A172 (cell line): ENCODE measurements around the gene UGT2A3. TPM values are rescaled to one million over a fixed set of nuclear protein-coding genes. Genes with fewer than 3 reads are reported as not detected.
"Not testable (repeated sequence)": the region's sequence is repeated elsewhere in the genome, so short reads cannot be mapped to it uniquely, and the experiment has no call there.

Experiments
- DNase-seq: peaks from one replicate; pipeline ENCODE4 v3.0.0-alpha.2; 2015; ENCODE audit warnings: low spot score
- total RNA-seq: library from RNA; depleted of rRNA; stranded (reverse); fragments of >200 nt; shearing (Covaris generic); gene quantifications from 2 replicates; pipeline ENCODE4 v1.2.3, GENCODE V29; 2014; rRNA removed

Gene UGT2A3
- total RNA-seq = not detected in 2 replicates

DNA sequence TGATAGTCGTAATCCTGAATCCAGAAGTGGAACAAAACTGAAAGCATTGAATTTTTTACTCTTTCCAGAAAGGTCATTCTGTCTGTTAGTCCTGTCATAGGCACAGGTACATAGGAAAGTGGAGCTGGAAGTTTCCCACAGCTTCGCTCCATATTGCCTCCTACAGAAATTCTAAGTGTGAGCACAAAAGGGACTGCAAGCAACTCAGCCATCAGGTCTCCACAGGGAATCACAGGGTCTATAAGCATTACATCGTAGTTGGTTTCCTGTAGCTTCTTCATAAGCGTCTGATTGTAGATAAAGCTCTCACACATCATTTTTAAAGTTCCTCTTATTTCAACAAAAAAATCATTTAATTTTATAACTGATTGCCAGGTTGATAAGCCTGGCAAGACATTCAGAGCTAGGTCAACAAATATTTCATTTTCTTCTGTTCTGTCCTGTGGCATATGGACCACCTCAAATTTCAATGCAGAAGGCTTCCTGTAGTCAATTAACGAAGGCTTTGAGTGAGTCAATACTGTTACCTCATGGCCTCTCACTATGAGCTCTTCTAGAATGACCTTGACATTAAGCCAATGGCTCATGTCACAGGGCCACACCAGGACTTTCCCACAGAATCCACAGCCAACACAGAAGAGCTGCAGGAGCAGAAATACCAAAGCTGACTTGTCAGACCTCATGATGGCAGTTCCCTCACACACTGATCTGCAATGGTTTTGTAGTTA lies at the start of gene UGT2A3:
Gene UGT2A3 (minus strand): TSS at position 727 of the 728 bp plus-strand sequence. CDS start 44 bp downstream, at position 683.
- no peak for DNase-seq

DNA sequence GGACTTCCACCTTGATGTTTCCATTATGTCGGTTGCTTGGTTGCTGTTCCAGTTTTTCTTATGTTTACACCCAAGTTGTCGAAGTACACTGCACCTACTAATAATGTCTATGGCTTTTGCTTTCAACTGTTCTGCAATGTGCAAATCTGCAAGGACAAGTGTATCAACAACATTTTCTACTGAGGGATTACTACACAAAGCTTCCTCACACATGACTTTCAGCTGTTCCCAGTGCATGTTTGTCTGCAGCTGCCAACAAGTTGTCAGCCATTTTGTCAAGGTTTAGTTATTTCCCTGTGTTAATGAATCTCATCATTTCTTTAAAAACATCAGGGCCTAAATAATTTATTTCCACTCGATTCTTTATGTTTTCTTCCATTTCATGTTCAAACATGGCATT lies 45.4 kb upstream of the UGT2A3 start:
- no peak for DNase-seq

DNA sequence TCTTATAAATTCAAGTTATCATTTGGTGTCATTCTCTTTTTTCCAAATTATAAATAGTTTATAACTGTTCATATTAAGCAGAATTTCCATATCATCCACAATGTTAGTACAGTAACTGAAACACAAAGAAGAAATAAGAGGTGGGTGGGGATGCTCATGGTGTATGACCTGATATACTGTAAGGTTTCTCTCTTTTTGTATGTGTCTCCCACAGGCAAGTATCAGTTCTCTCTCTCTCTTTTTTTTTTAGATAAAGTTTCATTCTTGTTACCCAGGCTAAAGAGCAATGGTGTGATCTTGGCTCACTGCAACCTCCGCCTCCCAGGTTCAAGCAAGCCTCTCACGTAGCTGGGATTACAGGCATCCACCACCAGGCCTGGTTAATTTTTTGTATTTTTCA lies 43.7 kb upstream of the UGT2A3 start:
- no peak for DNase-seq

DNA sequence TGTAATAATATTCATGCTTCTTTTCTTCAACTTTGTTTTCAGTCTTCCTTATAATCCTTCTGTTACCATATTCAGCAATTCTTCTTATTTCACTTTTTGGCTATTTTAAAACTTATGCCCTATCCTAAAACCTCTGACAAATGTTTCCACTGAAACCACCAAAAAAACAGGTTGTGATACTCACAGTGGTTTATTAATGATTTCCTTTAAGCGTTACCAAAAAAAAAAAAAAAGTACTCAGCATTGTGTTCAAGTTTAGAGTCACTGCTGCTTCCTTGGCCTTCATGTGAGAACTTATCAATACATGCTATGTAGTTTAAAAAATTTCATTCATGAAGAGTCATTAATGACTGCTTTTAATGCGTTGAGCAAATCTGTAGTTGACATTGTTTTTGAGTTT lies 35.4 kb upstream of the UGT2A3 start:
- DNase-seq = no peak

DNA sequence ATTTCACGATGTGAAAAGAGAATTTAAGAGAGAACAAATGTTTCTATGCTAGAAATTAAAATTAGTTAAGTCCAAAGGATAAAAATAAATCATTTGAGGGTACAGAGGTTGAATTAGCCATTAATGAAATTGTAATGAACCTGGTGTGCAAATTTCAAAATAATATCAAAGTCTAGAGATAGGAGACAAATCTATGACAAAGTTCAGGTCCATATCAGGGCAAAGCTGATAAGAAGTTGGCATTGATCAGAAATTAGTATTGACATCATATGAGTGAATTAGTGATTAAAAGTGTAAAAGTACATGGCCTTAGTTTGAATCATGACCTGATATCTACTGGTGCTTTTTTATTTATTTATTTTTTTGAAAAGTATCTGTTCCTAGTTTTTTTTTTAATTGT lies 33.8 kb upstream of the UGT2A3 start:
- DNase-seq = no peak

DNA sequence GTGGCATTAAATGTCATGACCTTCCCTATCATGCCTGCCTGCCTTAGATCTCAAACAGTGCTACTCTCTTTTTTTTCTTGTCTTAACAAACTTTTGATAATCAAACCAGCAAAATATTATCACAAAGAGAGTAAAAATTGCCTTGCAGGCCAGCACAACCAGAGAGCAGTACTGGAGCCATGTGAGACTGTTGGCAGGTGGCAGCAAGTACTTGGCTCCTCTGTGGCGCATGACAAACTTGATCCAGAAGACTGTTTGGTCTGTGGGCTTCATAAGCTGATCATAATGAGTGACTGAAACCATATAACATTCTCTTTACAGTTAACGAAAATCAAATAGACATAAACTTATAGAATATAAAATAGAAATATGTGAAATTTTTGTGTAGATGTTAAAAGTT lies 33.3 kb upstream of the UGT2A3 start:
- no peak for DNase-seq

DNA sequence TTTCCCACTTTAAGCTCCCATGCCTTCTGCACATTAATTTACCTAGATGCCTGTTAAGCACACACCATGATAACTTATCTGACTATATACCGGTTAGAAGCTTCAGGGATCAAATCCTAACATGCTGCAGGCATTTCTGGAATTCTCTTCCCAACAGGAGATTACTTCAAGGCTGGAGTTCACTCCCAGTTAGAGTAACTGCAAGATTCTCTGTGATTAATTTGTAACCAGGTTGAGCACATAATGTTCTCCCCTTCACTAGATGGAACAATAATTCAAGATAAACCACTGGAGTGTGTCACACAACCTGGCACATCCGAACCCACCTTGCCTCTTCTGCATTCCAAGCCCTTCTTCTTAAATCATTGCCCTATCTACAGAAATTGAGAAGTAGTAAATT lies 11.8 kb upstream of the UGT2A3 start:
- no peak for DNase-seq

DNA sequence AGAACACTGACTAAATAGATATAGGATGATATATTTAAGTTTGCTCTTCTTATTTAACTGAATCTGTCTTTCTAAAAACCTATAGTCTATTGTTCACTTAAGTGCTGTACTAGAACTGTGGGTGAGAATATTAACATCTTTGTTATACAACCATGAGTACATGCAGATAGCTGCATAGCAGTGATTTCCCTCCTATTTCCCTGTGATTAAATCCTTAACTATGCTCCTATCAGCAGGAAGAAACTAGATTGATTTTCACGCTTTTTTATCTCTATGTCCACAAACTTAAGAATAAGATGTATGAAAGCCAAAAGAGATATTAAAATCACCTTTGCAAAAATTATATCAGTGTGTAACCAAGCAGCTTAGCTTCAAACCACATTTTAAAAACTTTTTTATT lies 11.3 kb upstream of the UGT2A3 start:
- no peak for DNase-seq

DNA sequence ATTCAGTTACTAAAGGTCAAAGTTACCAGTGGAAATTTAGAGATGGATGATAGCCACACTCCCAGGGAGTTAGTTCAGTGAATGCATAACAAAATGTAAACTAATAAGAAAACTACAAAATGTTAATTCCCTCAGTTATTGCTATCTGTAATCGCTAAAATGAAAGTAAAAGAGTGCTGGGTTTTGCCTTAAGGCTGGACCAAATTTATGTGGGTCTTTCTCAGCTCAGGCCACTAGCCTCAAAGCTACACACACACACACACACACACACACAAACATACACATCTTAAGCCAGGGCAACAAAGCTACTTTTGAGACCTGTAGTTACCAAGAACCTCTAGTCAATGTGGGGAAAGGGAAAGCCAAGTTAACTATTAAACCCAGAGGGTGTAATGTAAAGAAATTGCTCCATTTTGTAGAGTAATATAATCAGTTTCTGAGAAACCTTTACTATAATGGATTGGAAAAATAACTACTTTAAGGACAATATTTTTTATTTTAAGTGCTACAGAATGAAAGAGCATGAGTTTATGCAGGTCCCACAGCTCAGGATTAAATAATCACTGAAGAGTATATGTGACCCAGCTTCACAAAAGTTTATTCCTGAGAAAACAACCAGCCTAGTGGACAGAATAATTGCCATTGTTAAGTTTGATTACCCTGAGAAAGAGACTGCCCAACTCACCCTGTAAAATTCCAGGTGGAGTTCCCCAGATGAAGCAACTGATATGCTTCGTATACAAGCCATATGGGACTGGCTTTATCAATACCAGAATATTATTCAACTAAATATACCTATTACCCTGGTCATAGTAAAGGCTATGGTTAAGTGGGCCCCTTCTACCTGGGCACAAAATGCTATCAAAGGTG lies 8.9 kb upstream of the UGT2A3 start:
- no peak for DNase-seq

DNA sequence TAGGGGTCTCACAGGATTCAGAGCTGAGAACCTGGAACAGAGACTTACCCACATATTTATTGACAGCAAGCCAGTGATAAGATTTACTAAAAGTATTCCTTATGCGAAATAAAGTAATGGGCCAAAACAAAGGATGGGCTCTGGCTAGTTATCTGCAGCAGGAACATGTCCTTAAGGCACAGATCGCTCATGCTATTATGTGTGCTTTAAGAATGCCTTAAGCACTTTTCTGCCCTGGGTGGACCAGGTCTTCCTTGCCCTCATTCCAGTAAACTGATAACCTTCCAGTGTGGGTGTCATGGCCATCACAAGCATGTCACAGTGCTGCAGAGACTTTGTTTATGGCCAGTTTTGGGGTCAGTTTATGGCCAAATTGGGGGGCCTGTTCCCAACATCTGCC lies 7.5 kb upstream of the UGT2A3 start:
- DNase-seq = not testable (repeated sequence)

DNA sequence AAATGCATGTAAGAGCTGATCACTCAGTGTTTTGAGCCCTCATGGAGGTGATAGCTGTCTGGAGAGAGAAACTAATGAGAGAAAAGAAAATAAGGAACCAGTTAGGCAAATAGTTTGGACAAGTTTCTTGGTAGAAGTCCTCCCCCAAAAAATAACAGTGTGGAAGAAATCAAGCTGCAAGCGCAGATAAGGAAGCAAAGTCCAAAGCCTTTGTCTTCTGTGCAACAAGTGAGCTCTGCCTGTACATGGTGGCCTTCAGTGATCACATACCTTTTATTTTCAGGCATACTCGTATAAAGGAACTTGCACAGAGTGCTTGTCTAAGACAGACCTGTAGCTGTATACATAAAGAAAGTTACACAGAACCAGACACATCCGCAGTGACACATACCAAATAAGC lies 2.5 kb upstream of the UGT2A3 start:
- no peak for DNase-seq

DNA sequence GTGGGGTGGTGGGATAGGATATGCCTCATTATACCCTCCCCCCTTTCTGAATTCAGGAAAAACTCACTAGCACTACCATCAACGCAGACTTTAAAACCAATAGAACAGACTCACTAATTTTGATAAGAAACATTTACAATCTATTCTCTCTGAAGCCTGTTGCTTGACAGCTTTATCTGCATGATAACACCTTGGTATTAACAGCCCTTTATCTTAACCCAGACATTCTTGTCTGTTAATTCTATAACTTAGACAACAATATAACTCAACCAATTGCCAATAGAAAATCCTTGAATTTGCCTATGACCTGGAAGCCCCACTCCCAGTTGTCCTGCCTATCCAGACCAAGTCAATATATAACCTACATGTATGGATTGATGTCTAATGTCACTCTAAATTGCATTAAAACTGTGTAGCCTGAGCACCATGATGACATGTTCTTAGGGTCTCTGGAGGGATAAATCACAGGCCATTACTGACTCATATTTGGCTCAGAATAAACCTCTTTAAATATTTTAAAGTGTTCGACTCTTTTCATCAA lies 1.5 kb upstream of the UGT2A3 start:
- DNase-seq = no peak

DNA sequence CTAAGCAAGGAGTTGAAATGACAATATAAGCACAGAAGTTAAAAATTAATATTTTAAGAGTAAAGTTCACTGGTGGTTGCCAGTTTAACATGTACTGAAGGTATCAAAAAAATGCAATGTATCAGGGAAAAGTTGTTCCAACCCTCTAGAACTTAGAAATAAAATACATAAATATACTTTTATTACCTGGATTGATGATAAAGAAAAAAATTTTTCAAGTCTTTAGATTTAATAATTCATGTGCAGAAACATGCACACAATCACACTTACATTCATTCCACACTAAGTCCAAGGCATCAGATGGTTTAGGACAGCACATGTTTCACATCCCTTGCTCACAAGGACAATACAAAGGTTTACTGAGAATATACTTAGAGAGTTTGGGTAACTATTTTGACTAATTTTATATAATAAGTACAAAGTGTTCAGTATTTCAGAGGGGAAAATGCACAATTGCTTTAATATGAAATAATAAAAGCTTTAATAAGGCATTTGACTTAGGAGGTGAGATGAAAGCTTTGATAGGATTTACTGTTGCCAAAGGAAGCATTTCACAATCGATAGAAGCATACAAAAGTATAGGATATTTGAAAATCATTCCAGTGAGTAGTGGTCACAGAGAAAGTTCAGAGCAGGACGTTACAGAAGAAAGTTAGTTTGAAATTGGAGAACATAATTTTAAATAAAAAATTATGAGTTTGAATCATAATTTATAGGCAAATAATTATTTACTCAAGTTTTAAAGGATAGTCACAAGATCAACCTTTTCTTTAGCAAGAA lies 392 bp upstream of the UGT2A3 start:
- no peak for DNase-seq

DNA sequence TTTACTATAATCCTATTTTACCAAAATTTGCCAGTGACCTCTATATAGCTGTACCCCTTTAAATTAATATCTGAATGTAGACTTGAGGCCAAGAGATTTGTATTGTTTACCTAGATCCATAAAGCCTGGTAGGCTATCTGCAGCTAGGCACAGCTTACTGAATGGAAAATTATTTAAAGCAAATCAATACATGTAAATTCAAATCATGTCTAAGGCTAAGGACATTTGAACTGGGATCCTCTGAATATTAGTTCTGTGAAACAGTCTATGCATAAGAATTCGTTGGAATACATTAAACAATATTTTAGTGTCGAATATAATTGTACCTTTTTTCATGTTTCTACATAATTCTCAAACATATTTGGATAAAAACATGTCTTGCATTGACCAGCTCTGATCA lies 1.6 kb downstream of the UGT2A3 start:
- no peak for DNase-seq

DNA sequence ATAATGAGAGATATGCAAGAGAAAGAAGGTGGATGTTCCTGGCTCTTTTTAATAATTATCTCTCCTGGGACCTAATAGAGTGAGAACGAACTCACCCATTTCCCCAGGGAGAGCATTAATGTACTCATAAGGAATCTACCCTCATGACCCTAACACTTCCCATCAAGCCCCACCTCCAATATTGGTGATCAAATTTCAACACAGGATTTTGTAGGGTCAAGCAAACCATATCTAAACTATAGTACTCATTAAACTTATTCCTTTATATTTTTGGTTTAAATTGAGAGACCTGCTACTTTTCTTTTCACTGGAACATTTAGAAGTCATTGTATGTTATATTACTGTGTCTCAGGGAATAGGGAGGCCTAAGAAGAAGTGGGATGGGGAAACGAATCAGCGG lies 2.6 kb downstream of the UGT2A3 start:
- no peak for DNase-seq

DNA sequence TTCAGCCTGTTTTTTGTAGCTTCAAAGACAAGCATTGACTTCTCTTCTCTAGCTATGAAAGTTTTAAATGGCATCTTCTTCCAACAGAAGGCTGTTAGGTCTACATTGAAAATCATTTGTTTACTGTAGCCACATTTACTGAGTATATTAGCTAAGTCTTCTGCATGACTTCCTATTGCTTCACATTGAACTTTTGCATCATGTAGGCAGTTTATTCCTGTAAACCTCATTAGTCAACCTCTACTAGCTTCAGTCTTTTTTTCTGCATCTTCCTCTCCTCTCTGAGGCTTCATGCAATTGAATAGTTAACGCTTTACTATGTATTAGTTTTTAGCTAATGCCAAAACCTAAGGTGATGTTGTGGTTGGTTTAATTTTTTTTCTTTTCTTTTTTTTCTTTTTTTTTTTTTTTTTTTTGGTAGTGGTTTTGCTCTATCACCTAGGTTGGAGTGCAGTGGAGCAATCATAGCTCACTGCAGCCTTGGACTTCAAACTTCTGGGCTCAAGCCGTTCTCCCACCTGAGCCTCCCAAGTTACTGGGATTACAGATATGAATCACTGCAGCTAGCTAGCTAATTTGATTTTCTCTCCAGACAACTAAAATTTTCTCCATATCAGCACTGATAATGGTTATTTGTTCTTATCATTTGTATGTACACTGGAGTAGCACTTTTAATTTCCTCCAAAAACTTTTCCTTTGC lies 3.4 kb downstream of the UGT2A3 start:
- DNase-seq = no peak

DNA sequence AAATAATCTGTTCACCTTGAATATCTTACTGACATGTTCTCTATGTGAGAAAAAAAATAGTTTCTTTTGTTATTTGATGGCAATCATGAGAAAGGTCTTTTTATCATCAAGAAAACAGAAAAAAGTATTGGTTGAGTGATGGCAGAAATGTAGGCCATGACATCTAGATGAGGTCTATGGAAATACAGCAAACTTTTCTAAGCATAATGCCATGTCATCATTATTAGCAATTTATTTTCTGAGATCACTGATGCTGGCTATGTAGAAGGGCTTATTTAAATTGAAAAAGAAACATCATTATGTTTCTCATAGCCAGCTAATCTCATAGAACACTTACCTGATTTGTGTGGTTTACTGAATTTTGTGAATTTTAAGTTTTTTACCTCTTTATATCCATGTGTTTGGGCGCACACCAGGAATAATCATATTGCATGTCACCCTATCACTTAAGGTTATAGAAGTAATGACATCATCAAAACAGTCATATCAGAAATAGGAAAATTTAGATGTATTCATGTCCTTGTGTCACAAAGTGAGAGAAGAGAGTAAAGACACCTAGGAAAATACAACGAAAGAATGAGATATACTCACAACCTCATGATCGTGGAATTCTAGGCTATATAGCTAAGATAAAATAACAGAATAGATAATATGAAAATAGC lies 22.4 kb downstream of the UGT2A3 start:
- no peak for DNase-seq

DNA sequence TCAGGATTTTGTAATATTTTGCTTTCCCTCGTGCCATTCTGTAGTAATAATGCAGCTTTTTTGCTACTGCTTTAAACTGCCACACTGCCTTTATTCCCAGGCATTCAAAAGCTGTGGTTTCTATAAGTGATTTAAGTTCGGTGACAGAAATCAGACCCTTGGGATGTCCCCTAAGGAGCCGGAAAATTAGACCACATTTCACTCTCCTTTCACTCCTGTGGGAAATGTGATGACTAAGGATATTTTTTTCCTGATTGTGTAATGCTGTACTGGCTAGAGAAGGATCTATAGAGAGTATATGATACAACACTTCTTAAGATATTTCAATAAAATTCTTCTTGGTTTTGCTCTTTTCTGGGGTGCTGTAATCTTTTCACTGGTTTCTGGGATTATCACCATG lies 24.4 kb downstream of the UGT2A3 start:
- no peak for DNase-seq

DNA sequence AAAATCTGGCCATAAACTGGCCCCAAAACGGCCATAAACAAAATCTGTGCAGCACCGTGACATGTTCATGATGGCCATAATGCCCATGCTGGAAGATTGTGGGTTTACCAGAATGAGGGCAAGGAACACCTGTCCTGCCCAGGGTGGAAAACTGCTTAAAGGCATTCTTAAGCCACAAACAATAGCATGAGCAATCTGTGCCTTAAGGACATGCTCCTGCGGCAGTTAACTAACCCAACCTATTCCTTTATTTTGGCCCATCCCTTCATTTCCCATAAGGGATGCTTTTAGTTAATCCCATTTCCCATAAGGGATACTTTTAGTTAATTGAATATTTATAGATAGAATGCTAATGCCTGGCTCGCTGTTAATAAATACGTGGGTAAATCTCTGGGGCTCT lies 29.4 kb downstream of the UGT2A3 start:
- DNase-seq = not testable (repeated sequence)

DNA sequence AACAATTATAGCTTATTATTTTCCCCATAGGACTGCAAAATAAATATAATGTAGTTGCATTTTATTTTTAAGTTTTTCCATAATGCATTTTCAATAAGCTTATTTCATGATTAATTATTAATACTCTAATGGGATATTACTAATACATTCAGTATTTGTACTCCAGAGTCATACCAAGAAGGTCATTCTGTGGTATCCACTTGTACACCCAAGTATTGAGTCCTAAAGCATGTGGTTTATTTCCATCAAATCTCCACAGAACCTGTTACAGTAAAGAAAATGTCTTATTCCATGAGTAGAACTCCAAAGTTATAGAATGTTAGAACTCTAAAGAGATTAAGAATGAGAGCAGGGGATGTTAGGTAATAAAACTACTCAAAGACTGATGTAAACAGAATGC lies 30.6 kb downstream of the UGT2A3 start:
- no peak for DNase-seq

DNA sequence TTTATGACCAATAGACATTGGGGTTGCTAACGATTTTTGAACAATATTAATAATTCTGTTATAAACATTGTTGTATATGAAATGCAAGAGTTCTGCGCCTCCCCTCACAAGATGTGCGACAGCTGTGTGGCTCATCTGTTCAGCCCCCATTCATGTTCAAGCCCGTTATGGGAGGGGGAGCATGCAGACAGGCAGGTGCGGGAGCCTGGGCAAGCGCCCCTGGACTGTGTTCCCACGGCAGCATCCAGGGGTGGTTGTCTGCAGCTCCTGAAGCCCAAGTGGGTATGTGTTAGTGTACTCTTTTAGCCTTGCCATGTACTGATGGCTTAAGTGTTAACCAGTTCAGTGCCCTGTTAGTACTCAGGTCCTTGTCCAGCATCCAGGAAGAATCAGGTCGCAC lies 34.6 kb downstream of the UGT2A3 start:
- DNase-seq = no peak
